HepG2 (cell line): ENCODE results near the gene SMAD2. TPM values are rescaled to one million over a fixed set of nuclear protein-coding genes. Genes with fewer than 3 reads are reported as not detected.

Experiments used
- ATAC-seq: fragments of 200-7000 bp; cut with Tn5 transposase; 3 replicates; pipeline ENCODE4 v1.9.1; 2020; ENCODE audit warnings: mild to moderate bottlenecking, moderate library complexity
- BruUV-seq: library from RNA; stranded (reverse); fragments of 400-500 nt; replicated peaks from 2 replicates; lab custom pipeline; 2021; lab: Mats Ljungman, UMichigan
- CTCF ChIA-PET: fragments of 300-600 bp; formaldehyde crosslinking; extraction: SDS; loops from one replicate; lab custom pipeline; 2021; ENCODE audit warnings: low total read pairs, inconsistent platforms, low intra/inter-chr PET ratio; lab: Yijun Ruan, JAX
- POLR2A ChIA-PET: fragments of 350-600 bp; sonication (Branson Sonifier 250); formaldehyde crosslinking; loops from one replicate; lab custom pipeline; 2020; ENCODE audit warnings: antibody characterized with exemption, inconsistent platforms; lab: Yijun Ruan, JAX
- DNase-seq: peaks from one replicate; pipeline ENCODE4 v3.0.0-alpha.2; 2015; ENCODE audit warnings: low spot score
- FAIRE-seq: peaks from 3 replicates; lab custom pipeline; 2011; peaks lifted over from hg19 to GRCh38; lab: Jason Lieb, UNC
- H2AFZ ChIP-seq: one replicate; pipeline ENCODE4 v1.6.1; 2011; ENCODE audit warnings: low read length, inconsistent platforms
- H3K27ac ChIP-seq: fragments of 300-600 bp; 3 replicates; pipeline ENCODE4 v1.8.0; 2011; ENCODE audit warnings: mixed run types, mild to moderate bottlenecking, mixed read lengths, low read length, inconsistent platforms; ENCODE audit not compliant: insufficient read depth; ENCODE audit errors: extremely low read length
- H3K27me3 ChIP-seq, 2 experiments: fragments of 200-600 bp in 1 of 2; 2 replicates in 1 of 2; 3 replicates in 1 of 2; pipeline versions ENCODE4 v1.6.0 to v1.8.0; 2011; ENCODE audit warnings: low read length in 2 of 2, mild to moderate bottlenecking in 2 of 2, moderate library complexity in 2 of 2, inconsistent platforms in 1 of 2; ENCODE audit not compliant: insufficient read depth in 2 of 2, control insufficient read depth in 1 of 2
- H3K36me3 ChIP-seq, 2 experiments: fragments of 200-600 bp in 1 of 2; replicated peaks in 1 of 2; 2 replicates in 1 of 2; 3 replicates in 1 of 2; pipeline versions ENCODE4 v1.5.1 to v1.8.0; 2011; ENCODE audit warnings: low read length in 2 of 2, inconsistent platforms in 1 of 2; ENCODE audit not compliant: insufficient read depth in 2 of 2, control insufficient read depth in 1 of 2
- H3K4me1 ChIP-seq: 2 replicates; pipeline ENCODE4 v1.5.1; 2012; ENCODE audit warnings: low read length, inconsistent platforms; ENCODE audit not compliant: insufficient read depth
- H3K4me2 ChIP-seq: 2 replicates; pipeline ENCODE4 v1.6.0; 2011; ENCODE audit warnings: low read depth, low read length, inconsistent platforms
- H3K4me3 ChIP-seq, 3 experiments: fragments of 200-600 bp in 1 of 3; sonication (generic), shearing (Covaris generic) in 1 of 3; replicated peaks in 1 of 3; 2 replicates each; pipeline ENCODE4 v1.5.1; 2011 to 2016; ENCODE audit warnings: low read length in 3 of 3, inconsistent platforms in 2 of 3, low read depth in 2 of 3, mild to moderate bottlenecking in 2 of 3, control low read depth in 1 of 3, mixed read lengths in 1 of 3; ENCODE audit not compliant: insufficient read depth in 1 of 3
- H3K79me2 ChIP-seq: one replicate; pipeline ENCODE4 v1.6.1; 2011; ENCODE audit warnings: low read length, inconsistent platforms; ENCODE audit not compliant: insufficient read depth
- H3K9ac ChIP-seq: 2 replicates; pipeline ENCODE4 v1.6.0; 2011; ENCODE audit warnings: mild to moderate bottlenecking, low read depth, low read length, inconsistent platforms; ENCODE audit not compliant: insufficient read depth
- H3K9me3 ChIP-seq: 2 replicates; pipeline ENCODE4 v1.5.1; 2012; ENCODE audit warnings: mild to moderate bottlenecking, low read length
- H4K20me1 ChIP-seq: 2 replicates; pipeline ENCODE4 v1.6.0; 2011; ENCODE audit warnings: inconsistent platforms, mild to moderate bottlenecking, low read length, moderate library complexity; ENCODE audit not compliant: insufficient read depth
- CTCF ChIP-seq: sonication (generic); formaldehyde crosslinking; IDR thresholded peaks from 2 replicates; pipeline ENCODE4 v1.5.0; 2020; ENCODE audit warnings: mild to moderate bottlenecking, missing genetic modification reagents, moderate library complexity
- ELF1 ChIP-seq: sonication (generic); formaldehyde crosslinking; IDR thresholded peaks from 2 replicates; pipeline ENCODE4 v1.4.0; 2020; ENCODE audit warnings: missing genetic modification reagents
- GABPA ChIP-seq, 2 experiments: IDR thresholded peaks; 2 replicates each; pipeline ENCODE4 v1.6.1; 2011 to 2016; ENCODE audit warnings: low read depth in 2 of 2, low read length in 1 of 2, missing biosample characterization in 1 of 2, missing genetic modification characterization in 1 of 2
- GABPB1 ChIP-seq: IDR thresholded peaks from 2 replicates; pipeline ENCODE4 v1.6.1; 2016; ENCODE audit warnings: mild to moderate bottlenecking, missing genetic modification reagents, moderate library complexity, missing compliant biosample characterization
- KDM6A ChIP-seq: IDR thresholded peaks from 2 replicates; pipeline ENCODE4 v1.6.1; 2016; ENCODE audit warnings: low read depth
- RAD21 ChIP-seq: fragments of 450-650 bp; formaldehyde crosslinking; IDR thresholded peaks from 2 replicates; pipeline ENCODE4 v1.5.0; 2020; ENCODE audit warnings: mild to moderate bottlenecking
- SMC3 ChIP-seq: IDR thresholded peaks from 2 replicates; pipeline ENCODE4 v1.6.1; 2011; ENCODE audit warnings: low read length, improper control_type of control experiment
- SRY ChIP-seq: sonication (generic); formaldehyde crosslinking; IDR thresholded peaks from 2 replicates; pipeline ENCODE4 v1.8.0; 2022; ENCODE audit warnings: mild to moderate bottlenecking, missing genetic modification reagents
- STAG1 ChIP-seq: sonication (generic); formaldehyde crosslinking; IDR thresholded peaks from 2 replicates; pipeline ENCODE4 v1.4.0; 2020; ENCODE audit warnings: missing genetic modification reagents
- TCF7L2 ChIP-seq: IDR thresholded peaks from 2 replicates; pipeline ENCODE4 v1.6.1; 2011; ENCODE audit warnings: mild to moderate bottlenecking, low read depth, low read length, moderate library complexity
- XRCC5 ChIP-seq: fragments of 200-400 bp; formaldehyde crosslinking; optimal IDR thresholded peaks from 2 replicates; pipeline ENCODE3; 2017; ENCODE audit warnings: mild to moderate bottlenecking, low read length
- ZNF451 ChIP-seq: sonication (generic); formaldehyde crosslinking; IDR thresholded peaks from 2 replicates; pipeline ENCODE4 v1.5.0; 2020; ENCODE audit warnings: mild to moderate bottlenecking, missing genetic modification reagents
- WGBS: methylation state at CpG from one replicate; pipeline ENCODE4 v1.1.6; 2017; ENCODE audit warnings: low lambda C conversion rate; 5-methylcytosine and 5-hydroxymethylcytosine counted together
- in situ Hi-C: cut with HindIII; loops from 2 replicates; pipeline ENCODE4 v1.10.0; 2017; ENCODE audit warnings: low pct_unique_long_range_greater_than_20kb; ENCODE audit not compliant: extremely low pct_ligation_motif_present
- intact Hi-C: fragments of 100-400 bp; cut with micrococcal nuclease; formaldehyde crosslinking; loops from one replicate; pipeline ENCODE4 v1.10.0; 2022; ENCODE audit not compliant: unreplicated experiment
- polyA plus RNA-seq, 8 experiments: library from polyadenylated mRNA; depleted of rRNA in 3 of 8; stranded (reverse) in 7 of 8; unstranded in 1 of 8; fragments of >200 nt; fragmentation: Illumina TruSeq in 4 of 8; extraction: Trizol in 4 of 8; gene quantifications; 2 replicates each; pipeline versions ENCODE4 v1.2.1 to v1.2.3, GENCODE V29; 2011 to 2016; ENCODE audit warnings: low read depth in 4 of 8, missing spikeins in 1 of 8, mixed read lengths in 1 of 8; ENCODE audit not compliant: insufficient read depth in 1 of 8
- total RNA-seq, 5 experiments: library from RNA; depleted of rRNA; stranded (reverse); fragments of >200 nt; fragmentation: Illumina TruSeq; extraction: Trizol; gene quantifications; 2 replicates each; pipeline ENCODE4 v1.2.3, GENCODE V29; 2016; ENCODE audit warnings: low read depth in 1 of 5

SMAD2 gene
- total and polyA plus RNA-seq, 2 of the 13 experiments (the other 11 are each of a cell fraction or from before 2014, with no cell fraction given): 40.2 to 96.2 TPM

- WGBS: 52% methylated on average over 11 of the region's 16 CpGs
- in situ Hi-C loops: loop anchor here (5.0 kb wide), 1 partner anchor 250 kb away; no protein-coding TSS in a partner anchor
Measured at GRCh38 chr18:47772374-47773248, 157.8 kb downstream of the SMAD2 start.

More at GRCh38 chr18:47772374-47773248, 157.8 kb downstream of the SMAD2 start:
- no peaks in the 10 kb centered on the region for H3K79me2 ChIP-seq
- TF ChIP-seq ELF1 (CRISPR knock-in tag) (0 out of 2 replicates have a peak, but pooled peaks have one; percentile 32), STAG1 (CRISPR knock-in tag) (peak; percentile 75), GABPA (IDR thresholded peaks at IDR 0.05; ENCODE audit: low read depth, low read length) (no peak), GABPA (CRISPR knock-in tag; IDR thresholded peaks at IDR 0.05; ENCODE audit: low read depth) (peak; percentile 21; the same call in 1 of the 2 replicates), KDM6A (CRISPR knock-in tag) (no peak), GABPB1 (CRISPR knock-in tag) (peak; percentile 28; the same call in 1 of the 2 replicates), CTCF (CRISPR knock-in tag) (peak; percentile 86), SRY (CRISPR knock-in tag) (no peak), XRCC5 (peak; percentile 68), ZNF451 (CRISPR knock-in tag) (no peak), SMC3 (peak; percentile 64), RAD21 (peak; percentile 39; the same call in 1 of the 2 replicates), TCF7L2 (no peak)
- TF ChIP-seq, all 625 proteins: peak for 8
- Histone ChIP-seq H3K4me2 (no peak overlapping the region), H3K4me1 (no peaks in the 10 kb centered on the region), H3K4me3 (no peak overlapping the region), H2AFZ (no peak overlapping the region), H3K27me3 (peaks cover 0 to 4% of the 10 kb centered on the region in 2 experiments; a peak in 2 of 5 replicates), H3K36me3 (no peaks in the 10 kb centered on the region), H3K9ac (no peak overlapping the region), H3K9me3 (no peaks in the 10 kb centered on the region), H3K27ac (no peak overlapping the region), H4K20me1 (no peaks in the 10 kb centered on the region)
- intact Hi-C loops: no loop called here
- ATAC-seq (peak; percentile 88), FAIRE-seq (no peak), DNase-seq (peak; percentile 29)
- no TSS peak for BruUV-seq
- CTCF ChIA-PET: interaction anchor here (2.0 kb wide), 1 partner anchor 250 kb away, joined by 23 read pairs; no protein-coding TSS in a partner anchor
- POLR2A ChIA-PET: no interaction called here
